ENCODE data around the gene CXCR6. TPM values are rescaled to one million over a fixed set of nuclear protein-coding genes. Genes with fewer than 3 reads are reported as not detected.

The CXCR6 gene
- total RNA-seq, 1 experiment from 2014 or later: not detected

GRCh38 chr3:45968149-45968548 lies 24.9 kb downstream of the CXCR6 start:
- H3K27me3 Mint-ChIP-seq (ENCODE audit: low read depth): peaks cover 1% of the 10 kb centered on the region; the same call in 1 of the 2 replicates
- H3T11ph ChIP-seq (ENCODE audit: low read length): no peak overlapping the region
- no peaks in the 10 kb centered on the region for H3K79me2 ChIP-seq (ENCODE audit: insufficient read depth, low read length)
- no peaks in the 10 kb centered on the region for H3K9me3 Mint-ChIP-seq
- H3K36me3 Mint-ChIP-seq (ENCODE audit: insufficient read depth in 1 of 3, low read depth in 3 of 3): peaks cover 15 to 80% (median 77%) of the 10 kb centered on the region in 3 experiments; a peak in 6 of 7 replicates
- no peak overlapping the region for H3K4ac ChIP-seq (ENCODE audit: low read depth, low read length)
- H4K5ac ChIP-seq (ENCODE audit: insufficient read length, low read depth, low read length): no peak overlapping the region
- H3K4me3 Mint-ChIP-seq: no peak overlapping the region
- H2BK20ac ChIP-seq (ENCODE audit: low read depth, low read length, poor library complexity, severe bottlenecking): no peak overlapping the region
- WGBS (ENCODE audit: extremely low coverage, insufficient read length, low lambda C conversion rate): no CpG with 5 or more reads among the region's 9 CpGs
- H3K56ac ChIP-seq (ENCODE audit: insufficient read length, low read depth, low read length): no peak overlapping the region
- no peak overlapping the region for H2AFZ ChIP-seq (ENCODE audit: low read length)
- no peak for DNase-seq
- no peaks in the 10 kb centered on the region for H3K23me2 ChIP-seq (ENCODE audit: insufficient read length, low read depth, low read length, poor library complexity, severe bottlenecking)
- H3K27me3 ChIP-seq (ENCODE audit: insufficient read depth, low read length): no peaks in the 10 kb centered on the region
- no peak overlapping the region for H2AK5ac ChIP-seq (ENCODE audit: insufficient read length, low read length)
- H4K91ac ChIP-seq (ENCODE audit: insufficient read length, low read depth, low read length): no peak overlapping the region
- no peak overlapping the region for H3K4me2 ChIP-seq (ENCODE audit: insufficient read depth, insufficient read length, low read length)
- no peaks in the 10 kb centered on the region for H3K4me1 Mint-ChIP-seq
- H3K18ac ChIP-seq (ENCODE audit: insufficient read length, low read depth, low read length): no peak overlapping the region
- H2BK15ac ChIP-seq (ENCODE audit: low read depth, low read length): no peak overlapping the region
- H3K23ac ChIP-seq (ENCODE audit: insufficient read length, low read depth, low read length): no peak overlapping the region
- H2BK120ac ChIP-seq (ENCODE audit: low read depth, low read length, poor library complexity, severe bottlenecking): no peak overlapping the region
- no peak for TF ChIP-seq CTCF (conservative IDR thresholded peaks at IDR 0.05)
- no peak overlapping the region for H3K27ac ChIP-seq (ENCODE audit: insufficient read length, low read depth, low read length)
- H2BK5ac ChIP-seq (ENCODE audit: insufficient read length, low read length): no peak overlapping the region
- no peak overlapping the region for H3K14ac ChIP-seq (ENCODE audit: insufficient read depth, low read length)
- H3K27ac Mint-ChIP-seq: peak overlapping the region in 2 of 3 experiments; percentile 41 to 61; a peak in 3 of 7 replicates
- no peaks in the 10 kb centered on the region for H4K20me1 ChIP-seq (ENCODE audit: control insufficient read depth, insufficient read depth, insufficient read length)
- no peak overlapping the region for H4K8ac ChIP-seq (replicated peaks; ENCODE audit: insufficient read length, low read depth, low read length)
- no peaks in the 10 kb centered on the region for H3K9me3 ChIP-seq (ENCODE audit: control insufficient read depth, low read depth, low read length)
- no peak overlapping the region for H3K9ac ChIP-seq (ENCODE audit: extremely low read depth, insufficient read length, low read length)
- H3K4me1 ChIP-seq (ENCODE audit: insufficient read depth, low read length): no peaks in the 10 kb centered on the region
- H3K79me1 ChIP-seq (ENCODE audit: insufficient read depth, low read depth, low read length, poor library complexity, severe bottlenecking): no peaks in the 10 kb centered on the region
- no peak overlapping the region for H2BK12ac ChIP-seq (ENCODE audit: insufficient read length, low read depth, low read length)

All from H9 (cell line).